HL-60 (cell line): ENCODE results near the gene BTG1.

Experiments
- DNase-seq, 2 experiments: peaks; one replicate each; pipeline ENCODE4 v3.0.0-alpha.2; 2010 to 2020; ENCODE audit warnings: low read depth in 1 of 2, low spot score in 1 of 2
- H3K27ac ChIP-seq: fragments of 250-450 bp; sonication (Bioruptor Pico); replicated peaks from 2 replicates; pipeline ENCODE4 v1.5.1; 2020; ENCODE audit warnings: mild to moderate bottlenecking, moderate library complexity
- H3K27me3 ChIP-seq: fragments of 250-450 bp; sonication (Bioruptor Pico); 2 replicates; pipeline ENCODE4 v1.5.1; 2021; ENCODE audit warnings: mild to moderate bottlenecking, moderate library complexity; ENCODE audit not compliant: insufficient read depth, poor library complexity, severe bottlenecking
- H3K4me3 ChIP-seq: replicated peaks from 2 replicates; pipeline ENCODE4 v1.5.1; 2011; ENCODE audit warnings: mild to moderate bottlenecking, control low read depth, low read length; ENCODE audit not compliant: insufficient read depth
- CTCF ChIP-seq: IDR thresholded peaks from one replicate; pipeline ENCODE4 v1.5.1; 2011; ENCODE audit warnings: low read length, control low read depth, inconsistent platforms; ENCODE audit not compliant: insufficient read depth
- GABPA ChIP-seq: IDR thresholded peaks from 2 replicates; pipeline ENCODE4 v1.6.1; 2012; ENCODE audit warnings: low read depth
- POLR2AphosphoS5 ChIP-seq: IDR thresholded peaks from 2 replicates; pipeline ENCODE4 v1.6.1; 2012; ENCODE audit warnings: low read depth
- REST ChIP-seq: IDR thresholded peaks from 2 replicates; pipeline ENCODE4 v1.6.1; 2012; ENCODE audit warnings: low read depth; ENCODE audit not compliant: insufficient replicate concordance
- SPI1 ChIP-seq: IDR thresholded peaks from 2 replicates; pipeline ENCODE4 v1.6.1; 2012; ENCODE audit warnings: low read depth, mild to moderate bottlenecking, borderline replicate concordance

The BTG1 gene

DNA sequence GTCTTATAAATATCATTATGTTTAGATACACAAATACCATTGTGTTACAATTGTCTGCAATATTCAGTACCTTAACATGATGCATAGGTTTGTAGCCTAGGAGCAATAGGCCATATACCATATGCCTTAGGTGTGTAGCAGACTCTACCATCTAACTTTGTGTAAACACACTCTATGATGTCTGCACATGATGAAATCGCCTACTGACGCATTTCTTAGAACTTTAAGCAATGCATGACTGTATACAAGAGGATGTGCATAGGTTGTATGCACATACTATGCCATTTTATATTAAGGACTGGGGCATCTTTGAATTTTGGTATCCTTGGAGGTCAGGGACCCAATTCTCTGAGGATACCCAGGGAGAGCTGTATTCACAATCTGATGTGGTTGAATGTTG is 10.1 kb upstream of the BTG1 start:
- TF ChIP-seq GABPA (no peak), REST (no peak), SPI1 (no peak), POLR2AphosphoS5 (no peak), CTCF (no peak)
- Histone ChIP-seq H3K4me3 (no peak overlapping the region), H3K27me3 (no peaks in the 10 kb centered on the region), H3K27ac (no peak overlapping the region)
- DNase-seq, result no peak

DNA sequence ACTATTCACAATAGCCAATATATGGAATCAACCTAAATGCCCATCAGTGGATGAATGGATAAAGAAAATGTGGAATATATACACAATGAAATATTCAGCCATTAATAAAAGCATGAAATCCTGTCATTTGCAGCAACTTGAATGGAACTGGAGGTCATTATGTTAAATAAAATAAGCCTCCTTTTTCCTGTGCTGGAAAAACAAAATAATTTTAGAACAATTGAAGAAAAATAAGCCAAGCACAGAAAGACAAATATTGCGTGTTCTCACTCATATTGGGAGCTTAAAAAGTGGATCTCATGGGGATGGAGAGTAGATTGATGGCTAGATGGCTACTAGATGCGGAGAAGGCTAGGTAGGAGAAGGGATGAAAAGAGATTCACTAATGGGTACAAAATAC is 6.3 kb upstream of the BTG1 start:
- no peak for DNase-seq
- Histone ChIP-seq H3K27me3 (no peaks in the 10 kb centered on the region), H3K27ac (no peak overlapping the region), H3K4me3 (no peak overlapping the region)
- TF ChIP-seq SPI1 (no peak), REST (no peak), POLR2AphosphoS5 (no peak), CTCF (no peak), GABPA (no peak)

DNA sequence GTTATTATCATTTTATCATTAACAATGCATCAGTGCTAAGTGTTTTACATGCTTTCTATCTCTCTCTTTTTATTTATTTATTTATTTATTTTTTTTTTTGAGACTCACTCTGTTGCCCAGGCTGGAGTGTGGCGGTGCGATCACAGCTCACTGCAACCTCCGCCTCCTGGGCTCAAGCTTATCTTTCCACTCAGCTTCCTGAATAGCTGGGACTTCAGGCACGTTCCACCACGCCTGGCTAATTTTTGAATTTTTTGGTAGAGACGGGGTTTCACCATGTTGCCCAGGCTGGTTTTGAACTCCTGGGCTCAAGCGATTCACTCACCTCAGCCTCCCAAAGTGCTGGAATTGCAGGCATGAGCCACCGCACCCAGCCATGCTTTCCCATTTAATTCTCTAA is 3.9 kb upstream of the BTG1 start:
- DNase-seq, result no peak
- H3K27ac ChIP-seq, result no peak overlapping the region
- TF ChIP-seq SPI1 (no peak), POLR2AphosphoS5 (no peak), REST (no peak), CTCF (no peak), GABPA (no peak)
- H3K4me3 ChIP-seq, result no peak overlapping the region
- no peaks in the 10 kb centered on the region for H3K27me3 ChIP-seq
